ENCODE measurements around the gene OAS3. TPM values are rescaled to one million over a fixed set of nuclear protein-coding genes. Genes with fewer than 3 reads are reported as not detected.

OAS3 gene
- total and polyA plus RNA-seq, 9 of the 15 experiments (the other 6 are each of a cell fraction or from before 2014, with no cell fraction given): 0.21 to 2.0 (median 0.83) TPM

DNA sequence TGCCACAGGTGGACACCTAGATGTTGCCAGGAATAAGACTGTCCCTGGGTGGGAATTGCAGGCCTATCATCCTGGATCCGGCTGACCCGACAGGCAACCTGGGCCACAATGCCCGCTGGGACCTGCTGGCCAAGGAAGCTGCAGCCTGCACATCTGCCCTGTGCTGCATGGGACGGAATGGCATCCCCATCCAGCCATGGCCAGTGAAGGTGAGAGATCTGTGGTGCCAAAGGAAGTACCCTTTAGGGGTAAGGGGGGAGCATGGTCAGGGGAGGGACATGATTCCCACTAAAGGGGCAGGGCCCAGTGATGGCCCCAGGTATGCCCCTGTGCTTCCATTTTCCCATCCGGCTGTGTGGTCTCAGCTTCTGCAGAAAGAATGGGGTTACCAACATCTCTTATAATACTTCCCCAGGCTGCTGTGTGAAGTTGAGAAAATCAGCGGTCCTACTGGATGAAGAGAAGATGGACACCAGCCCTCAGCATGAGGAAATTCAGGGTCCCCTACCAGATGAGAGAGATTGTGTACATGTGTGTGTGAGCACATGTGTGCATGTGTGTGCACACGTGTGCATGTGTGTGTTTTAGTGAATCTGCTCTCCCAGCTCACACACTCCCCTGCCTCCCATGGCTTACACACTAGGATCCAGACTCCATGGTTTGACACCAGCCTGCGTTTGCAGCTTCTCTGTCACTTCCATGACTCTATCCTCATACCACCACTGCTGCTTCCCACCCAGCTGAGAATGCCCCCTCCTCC, 31.5 kb downstream of the OAS3 start (continued):
- TF ChIP-seq, protein P1, sequence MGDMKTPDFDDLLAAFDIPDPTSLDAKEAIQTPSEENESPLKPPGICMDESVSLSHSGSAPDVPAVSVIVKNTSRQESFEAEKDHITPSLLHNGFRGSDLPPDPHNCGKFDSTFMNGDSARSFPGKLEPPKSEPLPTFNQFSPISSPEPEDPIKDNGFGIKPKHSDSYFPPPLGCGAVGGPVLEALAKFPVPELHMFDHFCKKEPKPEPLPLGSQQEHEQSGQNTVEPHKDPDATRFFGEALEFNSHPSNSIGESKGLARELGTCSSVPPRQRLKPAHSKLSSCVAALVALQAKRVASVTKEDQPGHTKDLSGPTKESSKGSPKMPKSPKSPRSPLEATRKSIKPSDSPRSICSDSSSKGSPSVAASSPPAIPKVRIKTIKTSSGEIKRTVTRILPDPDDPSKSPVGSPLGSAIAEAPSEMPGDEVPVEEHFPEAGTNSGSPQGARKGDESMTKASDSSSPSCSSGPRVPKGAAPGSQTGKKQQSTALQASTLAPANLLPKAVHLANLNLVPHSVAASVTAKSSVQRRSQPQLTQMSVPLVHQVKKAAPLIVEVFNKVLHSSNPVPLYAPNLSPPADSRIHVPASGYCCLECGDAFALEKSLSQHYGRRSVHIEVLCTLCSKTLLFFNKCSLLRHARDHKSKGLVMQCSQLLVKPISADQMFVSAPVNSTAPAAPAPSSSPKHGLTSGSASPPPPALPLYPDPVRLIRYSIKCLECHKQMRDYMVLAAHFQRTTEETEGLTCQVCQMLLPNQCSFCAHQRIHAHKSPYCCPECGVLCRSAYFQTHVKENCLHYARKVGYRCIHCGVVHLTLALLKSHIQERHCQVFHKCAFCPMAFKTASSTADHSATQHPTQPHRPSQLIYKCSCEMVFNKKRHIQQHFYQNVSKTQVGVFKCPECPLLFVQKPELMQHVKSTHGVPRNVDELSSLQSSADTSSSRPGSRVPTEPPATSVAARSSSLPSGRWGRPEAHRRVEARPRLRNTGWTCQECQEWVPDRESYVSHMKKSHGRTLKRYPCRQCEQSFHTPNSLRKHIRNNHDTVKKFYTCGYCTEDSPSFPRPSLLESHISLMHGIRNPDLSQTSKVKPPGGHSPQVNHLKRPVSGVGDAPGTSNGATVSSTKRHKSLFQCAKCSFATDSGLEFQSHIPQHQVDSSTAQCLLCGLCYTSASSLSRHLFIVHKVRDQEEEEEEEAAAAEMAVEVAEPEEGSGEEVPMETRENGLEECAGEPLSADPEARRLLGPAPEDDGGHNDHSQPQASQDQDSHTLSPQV (IDR thresholded peaks at IDR 0.05): no peak
- TF ChIP-seq GATAD2A (IDR thresholded peaks at IDR 0.05): no peak
- no peak for TF ChIP-seq ADNP (tag; IDR thresholded peaks at IDR 0.05)

DNA sequence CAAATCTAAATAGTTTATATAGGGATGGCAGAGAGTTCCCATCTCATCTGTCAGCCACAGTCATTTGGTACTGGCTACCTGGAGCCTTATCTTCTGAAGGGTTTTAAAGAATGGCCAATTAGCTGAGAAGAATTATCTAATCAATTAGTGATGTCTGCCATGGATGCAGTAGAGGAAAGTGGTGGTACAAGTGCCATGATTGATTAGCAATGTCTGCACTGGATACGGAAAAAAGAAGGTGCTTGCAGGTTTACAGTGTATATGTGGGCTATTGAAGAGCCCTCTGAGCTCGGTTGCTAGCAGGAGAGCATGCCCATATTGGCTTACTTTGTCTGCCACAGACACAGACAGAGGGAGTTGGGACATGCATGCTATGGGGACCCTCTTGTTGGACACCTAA, 32.1 kb downstream of the OAS3 start:
- Histone ChIP-seq H3K27me3 (ENCODE audit: control insufficient read depth in 2 of 2, insufficient read depth in 2 of 2, low read length in 2 of 2) (peaks cover 0 to 40% of the 10 kb centered on the region in 2 experiments; a peak in 2 of 5 replicates), H4K20me1 (replicated peaks; ENCODE audit: control insufficient read depth, insufficient read depth, low read length) (no peaks in the 10 kb centered on the region), H3K36me3 (ENCODE audit: control insufficient read depth, insufficient read depth, low read length) (no peaks in the 10 kb centered on the region), H3K9ac (ENCODE audit: insufficient read depth in 1 of 2, low read depth in 2 of 2, low read length in 2 of 2) (no peak overlapping the region), H3K4me2 (ENCODE audit: insufficient read depth, low read length) (no peak overlapping the region), H2AFZ (ENCODE audit: low read depth, low read length) (no peak overlapping the region), H3K9me1 (ENCODE audit: control insufficient read depth, insufficient read depth, low read length) (peaks cover 2% of the 10 kb centered on the region), H3K79me2 (ENCODE audit: control insufficient read depth, insufficient read depth, low read length) (no peaks in the 10 kb centered on the region), H3K4me1 (replicated peaks in 1 of 2; ENCODE audit: control insufficient read depth in 2 of 2, insufficient read depth in 2 of 2, low read length in 2 of 2) (no peaks in the 10 kb centered on the region), H3K4me3 (no peak overlapping the region), H3K9me3 (replicated peaks; ENCODE audit: control insufficient read depth, insufficient read depth, low read depth, low read length) (no peaks in the 10 kb centered on the region), H3K27ac (ENCODE audit: extremely low read depth, low read depth, low read length) (no peak overlapping the region)
- no peak for ATAC-seq
- FAIRE-seq: no peak
- in situ Hi-C loops (cut with MboI) (no loop called here), intact Hi-C loops (cut with micrococcal nuclease) (no loop called here)
- POLR2A ChIA-PET: no interaction called here
- WGBS (ENCODE audit: insufficient coverage, low coverage, missing lambda C conversion rate): 0% methylated on average over 2 of the region's 2 CpGs
- CTCF ChIA-PET (ENCODE audit: low intra/inter-chr PET ratio): no interaction called here
- no TSS peak for BruUV-seq (replicated peaks)
- peak; percentile 89 for TF ChIP-seq ZNF23 (CRISPR knock-in tag; IDR thresholded peaks at IDR 0.05)
- TF ChIP-seq, protein P2, sequence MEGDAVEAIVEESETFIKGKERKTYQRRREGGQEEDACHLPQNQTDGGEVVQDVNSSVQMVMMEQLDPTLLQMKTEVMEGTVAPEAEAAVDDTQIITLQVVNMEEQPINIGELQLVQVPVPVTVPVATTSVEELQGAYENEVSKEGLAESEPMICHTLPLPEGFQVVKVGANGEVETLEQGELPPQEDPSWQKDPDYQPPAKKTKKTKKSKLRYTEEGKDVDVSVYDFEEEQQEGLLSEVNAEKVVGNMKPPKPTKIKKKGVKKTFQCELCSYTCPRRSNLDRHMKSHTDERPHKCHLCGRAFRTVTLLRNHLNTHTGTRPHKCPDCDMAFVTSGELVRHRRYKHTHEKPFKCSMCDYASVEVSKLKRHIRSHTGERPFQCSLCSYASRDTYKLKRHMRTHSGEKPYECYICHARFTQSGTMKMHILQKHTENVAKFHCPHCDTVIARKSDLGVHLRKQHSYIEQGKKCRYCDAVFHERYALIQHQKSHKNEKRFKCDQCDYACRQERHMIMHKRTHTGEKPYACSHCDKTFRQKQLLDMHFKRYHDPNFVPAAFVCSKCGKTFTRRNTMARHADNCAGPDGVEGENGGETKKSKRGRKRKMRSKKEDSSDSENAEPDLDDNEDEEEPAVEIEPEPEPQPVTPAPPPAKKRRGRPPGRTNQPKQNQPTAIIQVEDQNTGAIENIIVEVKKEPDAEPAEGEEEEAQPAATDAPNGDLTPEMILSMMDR (IDR thresholded peaks at IDR 0.05 in 2 of 3, conservative IDR thresholded peaks at IDR 0.05 in 1 of 3; ENCODE audit: insufficient read depth in 2 of 3, low read depth in 1 of 3, low read length in 3 of 3): no peak
- TF ChIP-seq, protein P3, sequence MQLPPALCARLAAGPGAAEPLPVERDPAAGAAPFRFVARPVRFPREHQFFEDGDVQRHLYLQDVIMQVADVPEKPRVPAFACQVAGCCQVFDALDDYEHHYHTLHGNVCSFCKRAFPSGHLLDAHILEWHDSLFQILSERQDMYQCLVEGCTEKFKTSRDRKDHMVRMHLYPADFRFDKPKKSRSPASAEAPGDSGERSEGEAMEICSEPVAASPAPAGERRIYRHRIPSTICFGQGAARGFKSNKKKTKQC (CRISPR knock-in tag; IDR thresholded peaks at IDR 0.05): no peak
- TF ChIP-seq ELF2 (CRISPR knock-in tag; IDR thresholded peaks at IDR 0.05): no peak
- TF ChIP-seq ZBTB17 (CRISPR knock-in tag; IDR thresholded peaks at IDR 0.05): 0 out of 2 replicates have a peak, but pooled peaks have one; percentile 47
- no peak for TF ChIP-seq ILK (tag; IDR thresholded peaks at IDR 0.05; ENCODE audit: borderline replicate concordance, low read depth)
- no peak for TF ChIP-seq BCOR (IDR thresholded peaks at IDR 0.05)
- no peak for DNase-seq (ENCODE audit: extremely low read depth in 1 of 4, low spot score in 3 of 4)
